IMR-90 (cell line): ENCODE data around the gene PDLIM1. TPM values are rescaled to one million over a fixed set of nuclear protein-coding genes. Genes with fewer than 3 reads are reported as not detected.
A peak's percentile ranks its signal among the peaks of the same experiment; 100 is the strongest.

Experiments
- ATAC-seq: fragments of 200-7000 bp; cut with Tn5 transposase; 2 replicates; pipeline ENCODE4 v1.9.1; 2020; ENCODE audit warnings: low read depth, mild to moderate bottlenecking, moderate library complexity
- BruUV-seq: library from RNA; stranded (reverse); fragments of 400-500 nt; replicated peaks from 2 replicates; lab custom pipeline; 2021; lab: Mats Ljungman, UMichigan
- CTCF ChIA-PET: fragments of 300-600 bp; formaldehyde crosslinking; extraction: SDS; loops from one replicate; lab custom pipeline; 2021; ENCODE audit warnings: antibody characterized with exemption; lab: Yijun Ruan, JAX
- POLR2A ChIA-PET: fragments of 300-600 bp; sonication (Branson Sonifier 250); formaldehyde crosslinking; loops from one replicate; lab custom pipeline; 2022; ENCODE audit warnings: antibody characterized with exemption; ENCODE audit not compliant: unreplicated experiment; lab: Charles Lee
- DNase-seq: peaks from one replicate; pipeline ENCODE4 v3.0.0; 2013
- H2AFZ ChIP-seq: replicated peaks from 2 replicates; pipeline ENCODE3; 2013; ENCODE audit warnings: low read length, mild to moderate bottlenecking; ENCODE audit not compliant: poor library complexity
- H2AK5ac ChIP-seq: 2 replicates; pipeline ENCODE4 v1.6.1; 2013; ENCODE audit warnings: low read depth, low read length, inconsistent platforms
- H2AK9ac ChIP-seq: replicated peaks from 2 replicates; pipeline ENCODE3; 2013; ENCODE audit warnings: mild to moderate bottlenecking, low read depth, low read length, moderate library complexity; ENCODE audit not compliant: poor library complexity
- H2BK120ac ChIP-seq: 2 replicates; pipeline ENCODE4 v1.6.1; 2013; ENCODE audit warnings: low read depth, low read length, inconsistent platforms
- H2BK15ac ChIP-seq: 3 replicates; pipeline ENCODE4 v1.6.1; 2013; ENCODE audit warnings: low read depth, low read length, inconsistent platforms
- H2BK20ac ChIP-seq: 2 replicates; pipeline ENCODE4 v1.6.1; 2013; ENCODE audit warnings: low read depth, mild to moderate bottlenecking, inconsistent platforms, low read length, moderate library complexity
- H2BK5ac ChIP-seq: 2 replicates; pipeline ENCODE4 v1.6.1; 2013; ENCODE audit warnings: mild to moderate bottlenecking, low read depth, low read length, inconsistent platforms; ENCODE audit not compliant: poor library complexity, severe bottlenecking
- H3K14ac ChIP-seq: replicated peaks from 2 replicates; pipeline ENCODE4 v1.6.1; 2013; ENCODE audit warnings: low read depth, low read length, inconsistent platforms
- H3K18ac ChIP-seq: 2 replicates; pipeline ENCODE4 v1.6.1; 2013; ENCODE audit warnings: low read depth, low read length, control low read depth
- H3K23ac ChIP-seq: 2 replicates; pipeline ENCODE4 v1.6.1; 2013; ENCODE audit warnings: low read depth, low read length, inconsistent platforms
- H3K27ac ChIP-seq: 2 replicates; pipeline ENCODE4 v1.5.1; 2013; ENCODE audit warnings: mild to moderate bottlenecking, control low read depth, low read length; ENCODE audit not compliant: insufficient read depth
- H3K27me3 ChIP-seq: 2 replicates; pipeline ENCODE4 v1.6.1; 2013; ENCODE audit warnings: low read length; ENCODE audit not compliant: control insufficient read depth, insufficient read depth
- H3K36me3 ChIP-seq: 2 replicates; pipeline ENCODE4 v1.6.1; 2013; ENCODE audit warnings: low read length, mixed read lengths; ENCODE audit not compliant: control insufficient read depth, insufficient read depth
- H3K4ac ChIP-seq: 2 replicates; pipeline ENCODE4 v1.6.1; 2013; ENCODE audit warnings: low read depth, low read length, inconsistent platforms
- H3K4me1 ChIP-seq: 2 replicates; pipeline ENCODE4 v1.6.1; 2013; ENCODE audit warnings: low read length, mixed read lengths; ENCODE audit not compliant: control insufficient read depth, insufficient read depth
- H3K4me2 ChIP-seq: 2 replicates; pipeline ENCODE4 v1.6.1; 2013; ENCODE audit warnings: low read depth, mild to moderate bottlenecking, control low read depth, low read length, moderate library complexity
- H3K4me3 ChIP-seq: 2 replicates; pipeline ENCODE4 v1.5.1; 2013; ENCODE audit warnings: low read depth, mild to moderate bottlenecking, control low read depth, low read length, moderate library complexity; ENCODE audit not compliant: insufficient read depth
- H3K56ac ChIP-seq: 2 replicates; pipeline ENCODE4 v1.6.1; 2013; ENCODE audit warnings: low read length, inconsistent platforms; ENCODE audit not compliant: insufficient read depth; ENCODE audit errors: extremely low read depth
- H3K79me1 ChIP-seq, 2 experiments: 2 replicates each; pipeline ENCODE4 v1.6.1; 2013; ENCODE audit warnings: low read length in 2 of 2, inconsistent platforms in 1 of 2, low read depth in 1 of 2
- H3K9ac ChIP-seq: 2 replicates; pipeline ENCODE4 v1.6.1; 2013; ENCODE audit warnings: low read depth, low read length, control low read depth
- H3K9me1 ChIP-seq: 2 replicates; pipeline ENCODE4 v1.6.1; 2013; ENCODE audit warnings: low read length, inconsistent platforms; ENCODE audit not compliant: insufficient read depth
- H3K9me3 ChIP-seq: 2 replicates; pipeline ENCODE4 v1.6.1; 2013; ENCODE audit warnings: low read length; ENCODE audit not compliant: control insufficient read depth, insufficient read depth
- H4K20me1 ChIP-seq: 2 replicates; pipeline ENCODE4 v1.6.1; 2013; ENCODE audit warnings: low read length, inconsistent platforms; ENCODE audit not compliant: insufficient read depth
- H4K5ac ChIP-seq: 2 replicates; pipeline ENCODE4 v1.6.1; 2013; ENCODE audit warnings: mild to moderate bottlenecking, low read depth, low read length, control low read depth
- H4K8ac ChIP-seq, 2 experiments: 2 replicates each; pipeline ENCODE4 v1.6.1; 2013; ENCODE audit warnings: low read depth in 2 of 2, low read length in 2 of 2, control low read depth in 1 of 2, inconsistent platforms in 1 of 2
- H4K91ac ChIP-seq: 2 replicates; pipeline ENCODE4 v1.6.1; 2013; ENCODE audit warnings: low read depth, low read length, inconsistent platforms; ENCODE audit not compliant: insufficient read depth
- BHLHE40 ChIP-seq: fragments of 150-350 bp; IDR thresholded peaks from 2 replicates; pipeline ENCODE4 v1.6.1; 2016; ENCODE audit warnings: mild to moderate bottlenecking, low read depth, low read length
- CHD1 ChIP-seq: IDR thresholded peaks from 2 replicates; pipeline ENCODE4 v1.6.1; 2012; ENCODE audit warnings: low read depth, low read length, improper control_type of control experiment
- FOS ChIP-seq: fragments of 150-350 bp; IDR thresholded peaks from 2 replicates; pipeline ENCODE4 v1.6.1; 2016; ENCODE audit warnings: low read depth, low read length
- MAFK ChIP-seq: IDR thresholded peaks from 2 replicates; pipeline ENCODE4 v1.6.1; 2012; ENCODE audit warnings: low read depth, low read length, improper control_type of control experiment
- MAZ ChIP-seq: IDR thresholded peaks from 2 replicates; pipeline ENCODE4 v1.6.1; 2012; ENCODE audit warnings: low read depth, mild to moderate bottlenecking, low read length, improper control_type of control experiment, moderate library complexity, borderline replicate concordance
- MXI1 ChIP-seq: IDR thresholded peaks from 2 replicates; pipeline ENCODE4 v1.6.1; 2012; ENCODE audit warnings: low read depth, mild to moderate bottlenecking, low read length, moderate library complexity, borderline replicate concordance
- NFE2L2 ChIP-seq: fragments of 150-350 bp; IDR thresholded peaks from 2 replicates; pipeline ENCODE4 v1.6.1; 2016; ENCODE audit warnings: low read depth, mild to moderate bottlenecking, low read length
- POLR2A ChIP-seq: IDR thresholded peaks from 2 replicates; pipeline ENCODE4 v1.6.1; 2012; ENCODE audit warnings: mild to moderate bottlenecking, low read depth, low read length
- RAD21 ChIP-seq: IDR thresholded peaks from 2 replicates; pipeline ENCODE4 v1.6.1; 2012; ENCODE audit warnings: low read length, improper control_type of control experiment
- RFX5 ChIP-seq: IDR thresholded peaks from 2 replicates; pipeline ENCODE4 v1.8.0; 2012; ENCODE audit warnings: low read depth, mild to moderate bottlenecking, low read length, moderate library complexity
- SMC3 ChIP-seq: fragments of 150-350 bp; IDR thresholded peaks from 2 replicates; pipeline ENCODE4 v1.6.1; 2016; ENCODE audit warnings: low read depth, mild to moderate bottlenecking, antibody characterized with exemption, low read length, moderate library complexity
- WGBS, 2 experiments: methylation state at CpG; one replicate each; pipeline versions ENCODE4 v1.1.5 to v1.1.7; 2013; ENCODE audit warnings: missing lambda C conversion rate in 2 of 2; ENCODE audit not compliant: insufficient read length in 1 of 2; ENCODE audit errors: extremely low coverage in 2 of 2; 5-methylcytosine and 5-hydroxymethylcytosine counted together
- dilution Hi-C: fragments of 300-500 bp; cut with HindIII; formaldehyde crosslinking; loops from one replicate; pipeline ENCODE4 v1.14.3; 2018; ENCODE audit warnings: low sequenced_read_pairs; ENCODE audit not compliant: unreplicated experiment
- in situ Hi-C: fragments of 300-500 bp; cut with MboI; formaldehyde crosslinking; loops from 3 replicates; pipeline ENCODE4 v1.14.3; 2019; ENCODE audit warnings: low sequenced_read_pairs, inconsistent platforms, mixed read lengths
- intact Hi-C: fragments of 100-400 bp; cut with micrococcal nuclease; formaldehyde crosslinking; loops from 2 replicates; pipeline ENCODE4 v1.10.0; 2022
- polyA plus RNA-seq, 3 experiments: library from polyadenylated mRNA; depleted of rRNA; stranded (reverse); fragments of >200 nt; gene quantifications; 2 replicates each; pipeline ENCODE4 v1.2.3, GENCODE V29; 2012; ENCODE audit warnings: low replicate concordance in 1 of 3
- total RNA-seq: library from RNA; depleted of rRNA; stranded (reverse); fragments of >200 nt; gene quantifications from 2 replicates; pipeline ENCODE4 v1.2.3, GENCODE V29; 2012
- TF ChIP-seq, protein P1 (sequence below): fragments of 150-350 bp; IDR thresholded peaks from 2 replicates; pipeline ENCODE4 v1.6.1; 2017; ENCODE audit warnings: mild to moderate bottlenecking, antibody characterized with exemption, low read length, low read depth

Gene PDLIM1
- total and polyA plus RNA-seq, 2 of the 4 experiments (the other 2 are of a cell fraction) = 30.1 to 187 TPM

DNA sequence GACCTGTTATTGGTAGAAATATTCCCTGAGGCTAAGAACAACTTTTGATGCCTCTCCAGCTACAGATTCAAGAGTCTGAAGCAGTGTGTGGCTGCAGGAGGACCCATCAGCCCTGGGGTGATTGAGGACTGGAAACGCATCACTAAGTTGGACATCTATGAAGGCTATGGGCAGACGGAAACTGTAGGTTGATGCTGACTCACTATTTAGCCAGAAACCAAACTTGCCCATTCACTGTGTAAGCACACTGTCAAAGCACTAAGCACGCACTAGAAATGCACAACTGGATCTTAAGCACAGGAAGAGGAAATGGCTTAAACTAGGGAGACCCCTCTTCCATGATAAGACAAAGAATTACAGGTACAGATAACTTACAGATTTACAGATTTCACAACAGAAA lies 76.0 kb downstream of the PDLIM1 start:
- Histone ChIP-seq H3K4me1 (peaks cover 12% of the 10 kb centered on the region; the same call in 1 of the 2 replicates), H3K4me3 (no peak overlapping the region), H3K9me1 (peaks cover 4% of the 10 kb centered on the region; the same call in 1 of the 2 replicates), H3K23ac (no peak overlapping the region), H2BK5ac (peak overlapping the region; percentile 34), H3K14ac (no peak overlapping the region; the same call in 1 of the 2 replicates), H4K20me1 (no peaks in the 10 kb centered on the region), H3K18ac (no peak overlapping the region; the same call in 1 of the 2 replicates), H2AK5ac (no peak overlapping the region), H2AK9ac (no peak overlapping the region), H2AFZ (no peak overlapping the region), H3K4me2 (no peak overlapping the region), H4K5ac (no peak overlapping the region), H3K36me3 (peaks cover 3% of the 10 kb centered on the region; the same call in 1 of the 2 replicates), H2BK15ac (no peak overlapping the region; the same call in 2 of the 3 replicates), H2BK120ac (peak overlapping the region; percentile 56), H3K56ac (no peak overlapping the region), H3K4ac (peak overlapping the region; percentile 54), H3K27ac (no peak overlapping the region), H4K8ac (peak overlapping the region in 1 of 2 experiments; percentile 8; a peak in 1 of 4 replicates), H3K9me3 (no peaks in the 10 kb centered on the region; the same call in 1 of the 2 replicates), H3K9ac (no peak overlapping the region), H3K79me1 (no peaks in the 10 kb centered on the region), H4K91ac (no peak overlapping the region), H3K27me3 (no peaks in the 10 kb centered on the region), H2BK20ac (peak overlapping the region; percentile 54; the same call in 1 of the 2 replicates)
- TF ChIP-seq RAD21 (no peak), SMC3 (no peak), FOS (0 out of 2 replicates have a peak, but pooled peaks have one; percentile 33), MAFK (peak; percentile 45; the same call in 1 of the 2 replicates), MAZ (no peak), CHD1 (no peak), BHLHE40 (no peak), MXI1 (no peak), POLR2A (no peak), RFX5 (no peak), NFE2L2 (peak; percentile 73)
- TF ChIP-seq, protein P1, sequence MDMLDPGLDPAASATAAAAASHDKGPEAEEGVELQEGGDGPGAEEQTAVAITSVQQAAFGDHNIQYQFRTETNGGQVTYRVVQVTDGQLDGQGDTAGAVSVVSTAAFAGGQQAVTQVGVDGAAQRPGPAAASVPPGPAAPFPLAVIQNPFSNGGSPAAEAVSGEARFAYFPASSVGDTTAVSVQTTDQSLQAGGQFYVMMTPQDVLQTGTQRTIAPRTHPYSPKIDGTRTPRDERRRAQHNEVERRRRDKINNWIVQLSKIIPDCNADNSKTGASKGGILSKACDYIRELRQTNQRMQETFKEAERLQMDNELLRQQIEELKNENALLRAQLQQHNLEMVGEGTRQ = no peak
- no TSS peak for BruUV-seq
- in situ Hi-C loops (no loop called here), intact Hi-C loops (no loop called here), dilution Hi-C loops (no loop called here)
- DNase-seq (peak; percentile 76), ATAC-seq (peak; percentile 75; the same call in 1 of the 2 replicates)
- WGBS, 2 experiments = no CpG with 5 or more reads among the region's 3 CpGs
- POLR2A ChIA-PET = no interaction called here
- CTCF ChIA-PET = no interaction called here
